AG08395 (cell line): Measurements from ENCODE around the gene FRYL.

ENCODE experiments used
- DNase-seq: peaks from one replicate; pipeline ENCODE4 v3.0.0; 2012; ENCODE audit warnings: mixed read lengths, low spot score

The FRYL gene

GRCh38 chr4:48556268-48556667 is 223.8 kb downstream of the FRYL start:
- no peak for DNase-seq

- no peak for DNase-seq
Measured at GRCh38 chr4:48554606-48555005, 225.5 kb downstream of the FRYL start.

- no peak for DNase-seq
Measured at GRCh38 chr4:48553720-48554119, 226.4 kb downstream of the FRYL start.

- peak; percentile 26 for DNase-seq
Measured at GRCh38 chr4:48546336-48546735, 233.7 kb downstream of the FRYL start.

- DNase-seq = no peak
Measured at GRCh38 chr4:48543796-48544195, 236.3 kb downstream of the FRYL start.

- no peak for DNase-seq
Measured at GRCh38 chr4:48542888-48543287, 237.2 kb downstream of the FRYL start.

GRCh38 chr4:48539597-48539996 is 240.5 kb downstream of the FRYL start:
- no peak for DNase-seq

GRCh38 chr4:48538358-48538757 is 241.7 kb downstream of the FRYL start:
- no peak for DNase-seq

- no peak for DNase-seq
Measured at GRCh38 chr4:48526406-48526805, 253.7 kb downstream of the FRYL start.

- no peak for DNase-seq
Measured at GRCh38 chr4:48518143-48518542, 261.9 kb downstream of the FRYL start.

GRCh38 chr4:48509543-48509942 is 270.5 kb downstream of the FRYL start:
- no peak for DNase-seq

GRCh38 chr4:48506716-48507115 is 273.4 kb downstream of the FRYL start:
- DNase-seq = no peak

- DNase-seq = no peak
Measured at GRCh38 chr4:48504352-48504751, 275.7 kb downstream of the FRYL start.

- no peak for DNase-seq
Measured at GRCh38 chr4:48504026-48504330, 276.1 kb downstream of the FRYL start.

GRCh38 chr4:48503233-48504025 is 276.6 kb downstream of the FRYL start:
- no peak for DNase-seq

GRCh38 chr4:48499551-48500066 is 280.5 kb downstream of the FRYL start:
- no peak for DNase-seq

GRCh38 chr4:48498895-48499294 is 281.2 kb downstream of the FRYL start:
- DNase-seq = no peak

GRCh38 chr4:48495941-48496340 is 284.1 kb downstream of the FRYL start:
- DNase-seq = no peak

GRCh38 chr4:48493452-48494100 is 286.5 kb downstream of the FRYL start:
- DNase-seq = no peak

GRCh38 chr4:48491514-48492176 is 288.4 kb downstream of the FRYL start:
- no peak for DNase-seq

GRCh38 chr4:48490680-48491513 is 289.2 kb downstream of the FRYL start:
- DNase-seq = no peak

GRCh38 chr4:48490012-48490679 is 289.9 kb downstream of the FRYL start, which contains the start of gene ZAR1:
Gene ZAR1, plus strand, starts transcription at chr4:48490252. Its CDS starts 40 bp downstream, at chr4:48490292.
- DNase-seq = no peak
